MCF 10A (cell line): ENCODE measurements around the gene BAZ1A. TPM values are rescaled to one million over a fixed set of nuclear protein-coding genes. Genes with fewer than 3 reads are reported as not detected.

ENCODE experiments used
- Bru-seq: library from RNA; stranded (reverse); fragments of 400-500 nt; gene quantifications from one replicate; lab custom pipeline; 2021; lab: Mats Ljungman, UMichigan
- BruChase-seq, 2 experiments: library from RNA; stranded (reverse); fragments of 400-500 nt; gene quantifications; one replicate each; lab custom pipeline; 2021; lab: Mats Ljungman, UMichigan
- BruUV-seq: library from RNA; stranded (reverse); fragments of 400-500 nt; replicated peaks from 2 replicates; lab custom pipeline; 2021; lab: Mats Ljungman, UMichigan
- CTCF ChIA-PET: fragments of 300-600 bp; sonication (Branson Sonifier 250); formaldehyde crosslinking; extraction: SDS; loops from one replicate; lab custom pipeline; 2021; ENCODE audit warnings: antibody characterized with exemption, inconsistent platforms; lab: Yijun Ruan, JAX
- POLR2A ChIA-PET: fragments of 300-600, 350-650 bp; sonication (Branson Sonifier 250); formaldehyde crosslinking; extraction: SDS; loops from one replicate; lab custom pipeline; 2020; ENCODE audit warnings: antibody characterized with exemption, inconsistent platforms; lab: Yijun Ruan, JAX
- DNase-seq: peaks from one replicate; pipeline ENCODE4 v3.0.0-alpha.2; 2018; ENCODE audit not compliant: unreplicated experiment
- H3K27ac Mint-ChIP-seq: one replicate; pipeline ENCODE4 v1.8.0; 2022; ENCODE audit warnings: mild to moderate bottlenecking, low read depth, mixed read lengths; ENCODE audit not compliant: unreplicated experiment
- H3K27me3 Mint-ChIP-seq: one replicate; pipeline ENCODE4 v1.8.0; 2022; ENCODE audit warnings: mixed read lengths; ENCODE audit not compliant: insufficient read depth, unreplicated experiment
- H3K36me3 Mint-ChIP-seq: one replicate; pipeline ENCODE4 v1.8.0; 2022; ENCODE audit warnings: mild to moderate bottlenecking, moderate library complexity, mixed read lengths; ENCODE audit not compliant: insufficient read depth, unreplicated experiment
- H3K4me1 Mint-ChIP-seq: one replicate; pipeline ENCODE4 v1.8.0; 2022; ENCODE audit warnings: mixed read lengths; ENCODE audit not compliant: insufficient read depth, unreplicated experiment
- H3K4me3 Mint-ChIP-seq: one replicate; pipeline ENCODE4 v1.8.0; 2022; ENCODE audit warnings: mild to moderate bottlenecking, moderate library complexity, mixed read lengths; ENCODE audit not compliant: unreplicated experiment
- H3K9me3 Mint-ChIP-seq: one replicate; pipeline ENCODE4 v1.8.0; 2022; ENCODE audit warnings: mixed read lengths; ENCODE audit not compliant: unreplicated experiment
- intact Hi-C: fragments of 100-400 bp; cut with micrococcal nuclease; formaldehyde crosslinking; loops from 2 replicates; pipeline ENCODE4 v1.14.1; 2022
- long read RNA-seq: library from polyadenylated mRNA; stranded (forward); transcript quantifications from one replicate; pipeline ENCODE4 v2.0.0, GENCODE V29; 2022
- total RNA-seq: library from RNA; stranded (reverse); gene quantifications from 2 replicates; pipeline ENCODE4 v1.2.3, GENCODE V29; 2022
- TF ChIP-seq, protein P1 (sequence below): fragments of 200-600 bp; IDR thresholded peaks from one replicate; pipeline ENCODE4 v1.8.0; 2022; ENCODE audit warnings: antibody characterized with exemption, mild to moderate bottlenecking; ENCODE audit not compliant: unreplicated experiment

BAZ1A gene, protein sequence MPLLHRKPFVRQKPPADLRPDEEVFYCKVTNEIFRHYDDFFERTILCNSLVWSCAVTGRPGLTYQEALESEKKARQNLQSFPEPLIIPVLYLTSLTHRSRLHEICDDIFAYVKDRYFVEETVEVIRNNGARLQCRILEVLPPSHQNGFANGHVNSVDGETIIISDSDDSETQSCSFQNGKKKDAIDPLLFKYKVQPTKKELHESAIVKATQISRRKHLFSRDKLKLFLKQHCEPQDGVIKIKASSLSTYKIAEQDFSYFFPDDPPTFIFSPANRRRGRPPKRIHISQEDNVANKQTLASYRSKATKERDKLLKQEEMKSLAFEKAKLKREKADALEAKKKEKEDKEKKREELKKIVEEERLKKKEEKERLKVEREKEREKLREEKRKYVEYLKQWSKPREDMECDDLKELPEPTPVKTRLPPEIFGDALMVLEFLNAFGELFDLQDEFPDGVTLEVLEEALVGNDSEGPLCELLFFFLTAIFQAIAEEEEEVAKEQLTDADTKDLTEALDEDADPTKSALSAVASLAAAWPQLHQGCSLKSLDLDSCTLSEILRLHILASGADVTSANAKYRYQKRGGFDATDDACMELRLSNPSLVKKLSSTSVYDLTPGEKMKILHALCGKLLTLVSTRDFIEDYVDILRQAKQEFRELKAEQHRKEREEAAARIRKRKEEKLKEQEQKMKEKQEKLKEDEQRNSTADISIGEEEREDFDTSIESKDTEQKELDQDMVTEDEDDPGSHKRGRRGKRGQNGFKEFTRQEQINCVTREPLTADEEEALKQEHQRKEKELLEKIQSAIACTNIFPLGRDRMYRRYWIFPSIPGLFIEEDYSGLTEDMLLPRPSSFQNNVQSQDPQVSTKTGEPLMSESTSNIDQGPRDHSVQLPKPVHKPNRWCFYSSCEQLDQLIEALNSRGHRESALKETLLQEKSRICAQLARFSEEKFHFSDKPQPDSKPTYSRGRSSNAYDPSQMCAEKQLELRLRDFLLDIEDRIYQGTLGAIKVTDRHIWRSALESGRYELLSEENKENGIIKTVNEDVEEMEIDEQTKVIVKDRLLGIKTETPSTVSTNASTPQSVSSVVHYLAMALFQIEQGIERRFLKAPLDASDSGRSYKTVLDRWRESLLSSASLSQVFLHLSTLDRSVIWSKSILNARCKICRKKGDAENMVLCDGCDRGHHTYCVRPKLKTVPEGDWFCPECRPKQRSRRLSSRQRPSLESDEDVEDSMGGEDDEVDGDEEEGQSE (N-terminal part only)
- 33.3 and 44.6 TPM in 2 replicates for total RNA-seq
- Bru-seq, nascent RNA: percentile 80 among the genes with signal in this experiment
- BruChase-seq, experiment 1, labeled RNA remaining after a 6-hour chase: percentile 79 among the genes with signal in this experiment
- percentile 79 among the genes with signal in this experiment for BruChase-seq, experiment 2, labeled RNA remaining after a 2-hour chase
- long read RNA-seq, full-length matches to known transcripts: 14 of 36 reads
- long read RNA-seq, partial matches to known transcripts: 14 of 36 reads
- long read RNA-seq, other reads (novel, unspliced or antisense): 8 of 36 reads

DNA sequence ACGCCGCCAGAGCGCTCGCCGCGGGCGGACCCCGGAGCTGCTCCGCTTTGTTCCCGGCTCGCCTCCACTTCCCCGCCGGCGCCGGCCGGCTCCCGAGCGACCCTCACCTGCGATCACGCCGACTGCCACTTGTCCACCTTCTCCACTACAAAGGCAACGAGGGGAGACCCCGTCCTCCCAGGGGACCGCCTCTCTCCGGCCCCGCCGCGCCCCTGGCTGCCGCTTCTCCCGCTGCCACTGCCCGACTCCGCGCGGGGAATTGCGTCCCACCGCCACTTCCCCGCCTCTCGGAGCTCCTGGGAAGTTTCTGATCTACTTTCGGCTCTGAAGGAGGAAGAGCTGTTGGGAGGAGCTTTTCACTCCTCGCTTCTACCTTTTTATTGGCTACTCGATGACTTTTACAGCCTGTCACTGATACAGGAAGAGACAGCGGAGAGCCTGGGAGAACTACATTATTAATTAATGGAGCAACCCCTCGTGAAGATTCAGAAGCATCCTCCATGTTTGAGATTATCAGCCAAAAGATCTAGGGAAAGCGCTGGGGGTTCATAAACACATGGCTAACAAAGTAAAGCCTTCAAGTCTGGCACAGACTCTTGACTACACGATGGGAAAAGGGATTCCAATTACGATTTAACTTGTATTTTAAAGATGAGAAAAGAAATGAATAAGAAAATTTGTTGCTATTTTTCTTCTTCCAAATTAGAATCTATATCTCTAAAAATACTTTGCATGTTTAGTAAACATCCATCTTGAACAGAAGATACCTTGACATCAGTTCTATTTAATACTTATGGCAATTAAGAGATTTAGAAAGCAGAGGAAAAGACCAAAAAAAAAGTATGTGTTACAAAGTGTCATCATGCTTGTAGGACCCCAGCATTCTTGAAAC lies at the start of gene BAZ1A:
BAZ1A (minus strand) TSS at position 330 of the 892 bp plus-strand sequence. CDS start 756 bp downstream, outside the sequence.
- BruUV-seq: TSS peak; percentile 57
- POLR2A ChIA-PET: interaction anchor here (0.5 to 6.4 kb wide), 41 partner anchors 9 to 529 kb away, joined by 3 to 266 read pairs (median 3); partner anchors contain the start of genes FAM177A1, NFKBIA, PPP2R3C and PRORP
- Mint-ChIP-seq H3K4me1 (peaks cover 8% of the 10 kb centered on the region), H3K27me3 (no peaks in the 10 kb centered on the region), H3K9me3 (no peaks in the 10 kb centered on the region), H3K27ac (peak within 1 kb of the TSS; percentile 99), H3K36me3 (peaks cover 6% of the 10 kb centered on the region), H3K4me3 (peak within 1 kb of the TSS; percentile 93)
- peak; percentile 94 for DNase-seq
- CTCF ChIA-PET: interaction anchor here (0.6 to 2.5 kb wide), 6 partner anchors 9 to 106 kb away, joined by 3 to 17 read pairs (median 3); no protein-coding TSS in a partner anchor
- intact Hi-C loops: loop anchor here (1.0 to 10.0 kb wide), 4 partner anchors 107 to 540 kb away; partner anchors contain the start of gene SRP54
- TF ChIP-seq, protein P1, sequence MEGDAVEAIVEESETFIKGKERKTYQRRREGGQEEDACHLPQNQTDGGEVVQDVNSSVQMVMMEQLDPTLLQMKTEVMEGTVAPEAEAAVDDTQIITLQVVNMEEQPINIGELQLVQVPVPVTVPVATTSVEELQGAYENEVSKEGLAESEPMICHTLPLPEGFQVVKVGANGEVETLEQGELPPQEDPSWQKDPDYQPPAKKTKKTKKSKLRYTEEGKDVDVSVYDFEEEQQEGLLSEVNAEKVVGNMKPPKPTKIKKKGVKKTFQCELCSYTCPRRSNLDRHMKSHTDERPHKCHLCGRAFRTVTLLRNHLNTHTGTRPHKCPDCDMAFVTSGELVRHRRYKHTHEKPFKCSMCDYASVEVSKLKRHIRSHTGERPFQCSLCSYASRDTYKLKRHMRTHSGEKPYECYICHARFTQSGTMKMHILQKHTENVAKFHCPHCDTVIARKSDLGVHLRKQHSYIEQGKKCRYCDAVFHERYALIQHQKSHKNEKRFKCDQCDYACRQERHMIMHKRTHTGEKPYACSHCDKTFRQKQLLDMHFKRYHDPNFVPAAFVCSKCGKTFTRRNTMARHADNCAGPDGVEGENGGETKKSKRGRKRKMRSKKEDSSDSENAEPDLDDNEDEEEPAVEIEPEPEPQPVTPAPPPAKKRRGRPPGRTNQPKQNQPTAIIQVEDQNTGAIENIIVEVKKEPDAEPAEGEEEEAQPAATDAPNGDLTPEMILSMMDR: no peak

DNA sequence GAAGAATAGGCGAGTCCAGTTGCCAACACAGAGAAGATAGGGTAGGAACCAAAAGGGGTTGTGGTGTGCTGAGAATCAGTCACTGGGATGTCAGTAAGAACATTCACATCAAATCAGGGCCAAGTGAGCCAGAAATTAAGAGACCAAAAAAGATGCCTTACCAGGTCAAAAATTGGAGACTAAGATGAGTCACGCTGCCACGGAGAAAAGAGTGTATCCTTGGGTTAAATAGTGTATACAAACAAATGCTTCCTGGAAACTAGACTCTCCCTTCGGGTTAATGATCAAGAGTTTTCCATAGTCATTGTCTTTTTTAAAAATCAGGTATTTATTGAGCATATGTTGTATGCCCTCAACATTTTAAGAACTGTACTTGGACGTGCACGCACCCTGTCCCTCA lies 45.2 kb upstream of the BAZ1A start:
- no peaks in the 10 kb centered on the region for H3K9me3 Mint-ChIP-seq
- DNase-seq: no peak
- POLR2A ChIA-PET: no interaction called here
- no peaks in the 10 kb centered on the region for H3K27me3 Mint-ChIP-seq
- H3K4me3 Mint-ChIP-seq: no peak overlapping the region
- no peak overlapping the region for H3K27ac Mint-ChIP-seq
- no TSS peak for BruUV-seq
- intact Hi-C loops: no loop called here
- TF ChIP-seq, protein P1: no peak
- no peaks in the 10 kb centered on the region for H3K4me1 Mint-ChIP-seq
- CTCF ChIA-PET: no interaction called here
- peaks cover 4% of the 10 kb centered on the region for H3K36me3 Mint-ChIP-seq

DNA sequence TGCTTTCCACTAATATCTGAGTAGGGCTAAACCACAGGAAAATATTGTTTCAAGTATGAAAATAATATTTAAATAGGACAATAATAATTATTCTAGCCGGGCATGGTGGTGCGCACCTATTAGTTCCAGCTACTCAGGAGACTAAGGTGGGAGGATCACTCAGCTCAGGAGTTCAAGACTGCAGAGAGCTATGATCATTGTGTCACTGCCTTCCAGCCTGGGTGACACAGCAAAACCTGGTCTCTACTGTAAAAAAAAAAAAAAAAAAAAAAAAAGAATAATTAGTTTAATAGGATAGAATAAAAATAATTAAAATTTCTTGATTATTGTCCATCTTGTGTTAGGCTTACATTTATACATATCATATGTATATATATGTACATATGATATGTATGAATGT lies 38.5 kb upstream of the BAZ1A start:
- POLR2A ChIA-PET: no interaction called here
- Mint-ChIP-seq H3K36me3 (no peaks in the 10 kb centered on the region), H3K4me1 (no peaks in the 10 kb centered on the region), H3K4me3 (no peak overlapping the region), H3K9me3 (no peaks in the 10 kb centered on the region), H3K27me3 (no peaks in the 10 kb centered on the region), H3K27ac (no peak overlapping the region)
- no TSS peak for BruUV-seq
- CTCF ChIA-PET: interaction anchor here (0.5 to 0.7 kb wide), 2 partner anchors 728 to 901 kb away, joined by 3 to 4 read pairs; no protein-coding TSS in a partner anchor
- DNase-seq: no peak
- intact Hi-C loops: no loop called here
- TF ChIP-seq, protein P1: no peak
